T-helper 1 cell treated with Interleukin-12 subunit alpha and Interleukin-12 subunit beta and Interleukin-4 antibody, amounts not matched to agents 30 μg/mL and 1 μg/mL, for 36 hours (primary cell): Measurements from ENCODE around the gene CCDC47.
"Not testable (repeated sequence)": the region's sequence is repeated elsewhere in the genome, so short reads cannot be mapped to it uniquely, and the experiment has no call there.

Experiments used
- H3K27ac Mint-ChIP-seq: one replicate; pipeline ENCODE4 v1.8.0; 2021; ENCODE audit warnings: mild to moderate bottlenecking, mixed read lengths
- H3K27me3 Mint-ChIP-seq: one replicate; pipeline ENCODE4 v1.8.0; 2021; ENCODE audit warnings: low read depth, mixed read lengths
- H3K36me3 Mint-ChIP-seq: one replicate; pipeline ENCODE4 v1.8.0; 2021; ENCODE audit warnings: low read depth, mixed read lengths
- H3K4me1 Mint-ChIP-seq: one replicate; pipeline ENCODE4 v1.8.0; 2021; ENCODE audit warnings: low read depth, mixed read lengths
- H3K4me3 Mint-ChIP-seq: one replicate; pipeline ENCODE4 v1.8.0; 2021; ENCODE audit warnings: mild to moderate bottlenecking, moderate library complexity, mixed read lengths
- H3K9me3 Mint-ChIP-seq: one replicate; pipeline ENCODE4 v1.8.0; 2021; ENCODE audit warnings: mixed read lengths

CCDC47 gene

GRCh38 chr17:63722403-63722802 lies 51.0 kb downstream of the CCDC47 start:
- Mint-ChIP-seq H3K4me1 (peaks cover 9% of the 10 kb centered on the region), H3K36me3 (peaks cover 23% of the 10 kb centered on the region), H3K9me3 (no peaks in the 10 kb centered on the region), H3K27me3 (no peaks in the 10 kb centered on the region), H3K27ac (no peak overlapping the region), H3K4me3 (no peak overlapping the region)

GRCh38 chr17:63720194-63720593 lies 53.2 kb downstream of the CCDC47 start:
- not testable (repeated sequence) for H3K4me3 Mint-ChIP-seq, H3K4me1 Mint-ChIP-seq, H3K27ac Mint-ChIP-seq, H3K9me3 Mint-ChIP-seq, H3K27me3 Mint-ChIP-seq
- H3K36me3 Mint-ChIP-seq = peaks cover 20% of the 10 kb centered on the region

- H3K36me3 Mint-ChIP-seq = peaks cover 20% of the 10 kb centered on the region
- no peaks in the 10 kb centered on the region for H3K27me3 Mint-ChIP-seq
- H3K4me3 Mint-ChIP-seq = no peak overlapping the region
- no peak overlapping the region for H3K27ac Mint-ChIP-seq
- no peaks in the 10 kb centered on the region for H3K9me3 Mint-ChIP-seq
- H3K4me1 Mint-ChIP-seq = peaks cover 6% of the 10 kb centered on the region
Observed at GRCh38 chr17:63718988-63719387, 54.4 kb downstream of the CCDC47 start.

GRCh38 chr17:63716426-63716825 lies 57.0 kb downstream of the CCDC47 start:
- Mint-ChIP-seq H3K27me3 (no peaks in the 10 kb centered on the region), H3K4me1 (peaks cover 4% of the 10 kb centered on the region), H3K9me3 (no peaks in the 10 kb centered on the region), H3K4me3 (no peak overlapping the region), H3K27ac (no peak overlapping the region), H3K36me3 (peaks cover 17% of the 10 kb centered on the region)

GRCh38 chr17:63714550-63715277 lies 58.7 kb downstream of the CCDC47 start:
- H3K36me3 Mint-ChIP-seq = peaks cover 18% of the 10 kb centered on the region
- H3K9me3 Mint-ChIP-seq = no peaks in the 10 kb centered on the region
- H3K4me1 Mint-ChIP-seq = peaks cover 14% of the 10 kb centered on the region
- no peak overlapping the region for H3K4me3 Mint-ChIP-seq
- no peaks in the 10 kb centered on the region for H3K27me3 Mint-ChIP-seq
- no peak overlapping the region for H3K27ac Mint-ChIP-seq

DNA sequence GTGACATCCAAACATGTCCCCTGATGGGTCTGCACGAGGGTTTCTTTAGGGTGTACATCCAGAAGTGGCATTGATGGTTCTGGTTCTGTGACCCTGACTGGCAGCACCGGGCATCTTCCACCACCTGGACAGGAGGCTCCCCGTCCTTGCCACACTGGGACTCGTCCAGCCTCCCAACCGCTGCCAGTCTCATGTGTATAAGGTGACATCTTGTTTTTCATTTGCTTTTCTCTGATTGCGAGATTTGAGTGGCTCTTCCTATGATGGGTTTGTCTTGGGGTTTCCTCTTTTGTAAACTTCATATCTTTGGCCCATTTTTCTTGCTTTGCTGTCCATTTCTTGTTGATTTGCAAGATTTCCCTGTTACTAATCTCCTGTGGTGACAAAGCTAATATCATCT lies 64.3 kb downstream of the CCDC47 start:
- Mint-ChIP-seq H3K4me1 (peaks cover 45% of the 10 kb centered on the region), H3K9me3 (no peaks in the 10 kb centered on the region), H3K4me3 (no peak overlapping the region), H3K27ac (no peak overlapping the region), H3K36me3 (peaks cover 31% of the 10 kb centered on the region), H3K27me3 (no peaks in the 10 kb centered on the region)

- H3K4me3 Mint-ChIP-seq = peak overlapping the region; percentile 28
- H3K36me3 Mint-ChIP-seq = peaks cover 43% of the 10 kb centered on the region
- H3K9me3 Mint-ChIP-seq = no peaks in the 10 kb centered on the region
- H3K27ac Mint-ChIP-seq = peak overlapping the region; percentile 52
- H3K27me3 Mint-ChIP-seq = no peaks in the 10 kb centered on the region
- H3K4me1 Mint-ChIP-seq = peaks cover 64% of the 10 kb centered on the region
Observed at GRCh38 chr17:63707151-63707550, 66.2 kb downstream of the CCDC47 start.

DNA sequence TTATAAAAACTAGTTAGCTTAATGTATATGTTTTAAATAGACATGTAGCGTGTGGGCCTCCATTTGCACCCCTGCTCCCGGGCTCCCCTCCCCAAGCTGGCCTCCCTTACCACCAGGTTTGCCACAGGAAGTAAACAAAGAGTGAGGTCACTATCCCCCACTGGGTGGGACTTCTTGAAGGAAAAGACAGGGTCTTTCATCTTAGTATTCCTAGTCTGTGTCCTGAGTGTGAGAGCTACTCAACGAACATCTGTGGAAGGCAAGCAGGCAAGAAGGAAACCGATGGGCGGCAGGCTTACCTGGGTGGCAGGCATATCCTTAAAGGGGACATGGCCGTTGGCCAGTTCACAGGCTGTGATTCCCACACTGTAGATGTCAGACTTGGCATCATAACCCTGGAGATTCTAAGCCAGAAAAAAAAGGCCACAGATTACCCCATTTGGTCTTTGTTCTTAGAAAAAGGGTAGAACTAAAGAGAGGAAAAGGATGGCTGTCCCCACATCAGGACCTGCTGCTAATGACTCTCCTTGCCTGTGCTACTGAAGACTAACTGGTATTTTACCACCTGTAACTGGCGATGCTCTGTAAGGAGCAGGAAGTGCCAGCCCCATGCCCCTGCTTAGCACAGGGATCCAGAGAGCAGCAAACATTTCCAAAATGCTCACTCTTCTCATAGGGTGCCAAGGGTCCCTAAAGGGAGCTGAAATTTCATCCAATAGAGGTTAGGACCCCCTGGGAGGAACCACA lies 66.9 kb downstream of the CCDC47 start:
- Mint-ChIP-seq H3K27ac (peak overlapping the region; percentile 75), H3K9me3 (no peaks in the 10 kb centered on the region), H3K4me3 (peak overlapping the region; percentile 62), H3K36me3 (peaks cover 46% of the 10 kb centered on the region), H3K4me1 (peaks cover 70% of the 10 kb centered on the region), H3K27me3 (no peaks in the 10 kb centered on the region)

GRCh38 chr17:63705657-63706056 lies 67.7 kb downstream of the CCDC47 start:
- Mint-ChIP-seq H3K36me3 (peaks cover 50% of the 10 kb centered on the region), H3K27ac (peak overlapping the region; percentile 75), H3K27me3 (no peaks in the 10 kb centered on the region), H3K4me3 (peak overlapping the region; percentile 57), H3K4me1 (peaks cover 72% of the 10 kb centered on the region), H3K9me3 (no peaks in the 10 kb centered on the region)

- H3K27me3 Mint-ChIP-seq = no peaks in the 10 kb centered on the region
- H3K36me3 Mint-ChIP-seq = peaks cover 50% of the 10 kb centered on the region
- no peaks in the 10 kb centered on the region for H3K9me3 Mint-ChIP-seq
- no peak overlapping the region for H3K27ac Mint-ChIP-seq
- peaks cover 65% of the 10 kb centered on the region for H3K4me1 Mint-ChIP-seq
- H3K4me3 Mint-ChIP-seq = peak overlapping the region; percentile 57
Observed at GRCh38 chr17:63704836-63705235, 68.6 kb downstream of the CCDC47 start.

GRCh38 chr17:63704259-63704576 lies 69.2 kb downstream of the CCDC47 start:
- Mint-ChIP-seq H3K27me3 (no peaks in the 10 kb centered on the region), H3K36me3 (peaks cover 44% of the 10 kb centered on the region), H3K27ac (no peak overlapping the region), H3K4me1 (peaks cover 59% of the 10 kb centered on the region), H3K4me3 (peak overlapping the region; percentile 91), H3K9me3 (no peaks in the 10 kb centered on the region)

- H3K4me1 Mint-ChIP-seq = peaks cover 54% of the 10 kb centered on the region
- H3K9me3 Mint-ChIP-seq = no peaks in the 10 kb centered on the region
Observed at GRCh38 chr17:63703556-63704258, 69.7 kb downstream of the CCDC47 start.

GRCh38 chr17:63703029-63703428 lies 70.4 kb downstream of the CCDC47 start:
- Mint-ChIP-seq H3K4me3 (peak overlapping the region; percentile 91), H3K36me3 (peaks cover 42% of the 10 kb centered on the region), H3K9me3 (no peaks in the 10 kb centered on the region), H3K27me3 (no peaks in the 10 kb centered on the region), H3K4me1 (peaks cover 52% of the 10 kb centered on the region), H3K27ac (peak overlapping the region; percentile 95)

More at GRCh38 chr17:63703556-63704258, 69.7 kb downstream of the CCDC47 start:
- peak overlapping the region; percentile 91 for H3K4me3 Mint-ChIP-seq
- H3K36me3 Mint-ChIP-seq = peaks cover 39% of the 10 kb centered on the region
- H3K27ac Mint-ChIP-seq = peak overlapping the region; percentile 79
- no peaks in the 10 kb centered on the region for H3K27me3 Mint-ChIP-seq

DNA sequence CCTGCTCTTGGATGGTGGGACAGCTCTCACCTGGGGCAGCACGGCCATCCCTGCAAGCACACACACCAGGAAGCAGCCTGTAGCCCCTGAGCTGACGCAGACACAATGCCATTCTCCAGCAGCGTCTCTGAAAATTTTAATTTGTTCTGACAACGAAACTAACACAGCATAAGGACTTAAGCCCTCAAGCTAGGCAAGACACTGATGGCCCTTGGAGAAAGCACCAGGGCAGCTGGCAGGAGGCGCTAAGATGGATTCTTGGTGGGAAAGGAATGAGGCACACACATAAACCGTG lies 70.7 kb downstream of the CCDC47 start:
- H3K36me3 Mint-ChIP-seq = peaks cover 46% of the 10 kb centered on the region

More for the DNA sequence above, 70.7 kb downstream of the CCDC47 start:
- Mint-ChIP-seq H3K4me1 (peaks cover 55% of the 10 kb centered on the region), H3K27ac (peak overlapping the region; percentile 95), H3K9me3 (no peaks in the 10 kb centered on the region), H3K4me3 (peak overlapping the region; percentile 91), H3K27me3 (no peaks in the 10 kb centered on the region)
